ENCODE data around the gene TADA2B.

DNA sequence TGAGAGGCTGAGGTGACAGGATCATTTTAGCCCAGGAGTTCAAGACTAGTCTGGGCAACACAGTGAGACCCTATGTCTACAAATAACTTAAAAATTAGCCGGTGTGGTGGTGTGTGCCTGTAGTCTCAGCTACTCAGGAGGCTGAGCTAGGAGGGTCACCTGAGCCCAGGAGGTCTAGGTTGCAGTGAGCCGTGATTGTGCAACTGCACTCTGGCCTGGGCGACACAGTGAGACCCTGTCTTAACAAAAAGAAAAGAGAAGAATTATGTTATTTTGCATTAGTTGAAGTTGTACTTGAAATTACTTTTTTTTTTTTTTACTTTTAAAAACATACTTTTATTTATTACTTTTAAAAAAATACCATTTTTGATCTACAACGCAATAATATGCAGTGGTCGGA is 21.8 kb upstream of the TADA2B start:
- no peak for TF ChIP-seq TAF1 (IDR thresholded peaks at IDR 0.05; ENCODE audit: control insufficient read depth, extremely low read depth, insufficient read depth, low read length, severe bottlenecking)
- no peak for TF ChIP-seq RAD21 (CRISPR knock-in tag; conservative IDR thresholded peaks at IDR 0.05 in 1 of 2, IDR thresholded peaks at IDR 0.05 in 1 of 2)
- no peak for TF ChIP-seq NRF1 (conservative IDR thresholded peaks at IDR 0.05 in 1 of 2, IDR thresholded peaks at IDR 0.05 in 1 of 2)

Data from K562 (cell line).